Measurements from ENCODE around the gene PCAT6. TPM values are rescaled to one million over a fixed set of nuclear protein-coding genes. Genes with fewer than 3 reads are reported as not detected.
"Not testable (repeated sequence)": the region's sequence is repeated elsewhere in the genome, so short reads cannot be mapped to it uniquely, and the experiment has no call there.

Gene PCAT6
- total and polyA plus RNA-seq, 4 experiments from 2014 or later: 1.0 TPM; not detected in 3

- no peaks in the 10 kb centered on the region for H3K36me3 ChIP-seq (ENCODE audit: insufficient read depth, low read length)
- no peaks in the 10 kb centered on the region for H3K9me3 ChIP-seq (ENCODE audit: control insufficient read depth in 1 of 2, low read length in 2 of 2)
- H3K27ac ChIP-seq (ENCODE audit: low read depth, low read length): no peak overlapping the region
- no peak overlapping the region for H3K4me3 ChIP-seq (ENCODE audit: low read length in 2 of 2)
- Mint-ChIP-seq H3K36me3 (peaks cover 0 to 6% of the 10 kb centered on the region in 2 donors), H3K27me3 (no peaks in the 10 kb centered on the region), H3K9me3 (no peaks in the 10 kb centered on the region), H3K4me3 (peak overlapping the region in 7 of 8 donors; percentile 39 to 97 (median 94)), H3K4me1 (peaks cover 17 to 35% (median 26%) of the 10 kb centered on the region in 4 donors), H3K27ac (peak overlapping the region in 3 of 7 donors; percentile 27 to 77 (median 69))
- CTCF ChIA-PET (ENCODE audit: partially characterized antibody): interaction anchor here (0.9 kb wide), 1 partner anchor 75 kb away, joined by 5 read pairs; no protein-coding TSS in a partner anchor
- intact Hi-C loops (cut with micrococcal nuclease): no loop called here
- H3K4me1 ChIP-seq (ENCODE audit: insufficient read depth, low read length): peaks cover 24% of the 10 kb centered on the region
- POLR2A ChIA-PET (ENCODE audit: partially characterized antibody): interaction anchor here (1.8 kb wide), 1 partner anchor 76 kb away, joined by 4 read pairs; the partner anchor contains the start of gene RABIF
- no peaks in the 10 kb centered on the region for H3K27me3 ChIP-seq (ENCODE audit: insufficient read depth, low read length)
- no peak for DNase-seq
Observed at GRCh38 chr1:202812176-202813026, 1.6 kb downstream of the PCAT6 start.

GRCh38 chr1:202815120-202815519, 4.4 kb downstream of the PCAT6 start:
- CTCF ChIA-PET (ENCODE audit: partially characterized antibody): no interaction called here
- H3K9me3 ChIP-seq (ENCODE audit: control insufficient read depth in 1 of 2, low read length in 2 of 2): no peaks in the 10 kb centered on the region
- intact Hi-C loops (cut with micrococcal nuclease): no loop called here
- POLR2A ChIA-PET (ENCODE audit: partially characterized antibody): interaction anchor here (0.9 kb wide), 1 partner anchor 9 kb away, joined by 3 read pairs; no protein-coding TSS in a partner anchor
- no peaks in the 10 kb centered on the region for H3K27me3 ChIP-seq (ENCODE audit: insufficient read depth, low read length)
- H3K4me3 Mint-ChIP-seq: no peak overlapping the region
- no peaks in the 10 kb centered on the region for H3K36me3 ChIP-seq (ENCODE audit: insufficient read depth, low read length)
- H3K4me3 ChIP-seq (ENCODE audit: low read length in 2 of 2): no peak overlapping the region
- no peak overlapping the region for H3K27ac ChIP-seq (ENCODE audit: low read depth, low read length)
- H3K4me1 ChIP-seq (ENCODE audit: insufficient read depth, low read length): peaks cover 11% of the 10 kb centered on the region
- no peak overlapping the region for H3K27ac Mint-ChIP-seq
- H3K36me3 Mint-ChIP-seq: peaks cover 0 to 4% of the 10 kb centered on the region in 2 donors
- peaks cover 5 to 17% (median 10%) of the 10 kb centered on the region in 4 donors for H3K4me1 Mint-ChIP-seq
- peaks cover 2 to 3% of the 10 kb centered on the region in 2 donors for H3K27me3 Mint-ChIP-seq
- no peaks in the 10 kb centered on the region for H3K9me3 Mint-ChIP-seq
- no peak for DNase-seq

GRCh38 chr1:202818819-202819218, 8.1 kb downstream of the PCAT6 start:
- no peak for DNase-seq
- ChIA-PET POLR2A (ENCODE audit: partially characterized antibody) (no interaction called here), CTCF (ENCODE audit: partially characterized antibody) (interaction anchor here (0.7 kb wide), 1 partner anchor 9 kb away, joined by 3 read pairs; no protein-coding TSS in a partner anchor)
- no peak overlapping the region for H3K27ac Mint-ChIP-seq
- no peaks in the 10 kb centered on the region for H3K9me3 ChIP-seq (ENCODE audit: control insufficient read depth in 1 of 2, low read length in 2 of 2)
- H3K36me3 ChIP-seq (ENCODE audit: insufficient read depth, low read length): no peaks in the 10 kb centered on the region
- intact Hi-C loops (cut with micrococcal nuclease): no loop called here
- no peaks in the 10 kb centered on the region for H3K9me3 Mint-ChIP-seq
- H3K27me3 Mint-ChIP-seq: peaks cover 2 to 4% of the 10 kb centered on the region in 2 donors
- H3K36me3 Mint-ChIP-seq: no peaks in the 10 kb centered on the region
- no peaks in the 10 kb centered on the region for H3K4me1 Mint-ChIP-seq
- no peak overlapping the region for H3K4me3 Mint-ChIP-seq
- H3K27me3 ChIP-seq (ENCODE audit: insufficient read depth, low read length): no peaks in the 10 kb centered on the region
- no peak overlapping the region for H3K27ac ChIP-seq (ENCODE audit: low read depth, low read length)
- no peaks in the 10 kb centered on the region for H3K4me1 ChIP-seq (ENCODE audit: insufficient read depth, low read length)
- no peak overlapping the region for H3K4me3 ChIP-seq (ENCODE audit: low read length in 2 of 2)

- DNase-seq: no peak
- H3K27ac Mint-ChIP-seq: no peak overlapping the region
- Histone ChIP-seq H3K4me1 (ENCODE audit: insufficient read depth, low read length) (no peaks in the 10 kb centered on the region), H3K4me3 (ENCODE audit: low read length in 2 of 2) (no peak overlapping the region), H3K27me3 (ENCODE audit: insufficient read depth, low read length) (no peaks in the 10 kb centered on the region), H3K9me3 (ENCODE audit: control insufficient read depth in 1 of 2, low read length in 2 of 2) (no peaks in the 10 kb centered on the region), H3K36me3 (ENCODE audit: insufficient read depth, low read length) (no peaks in the 10 kb centered on the region), H3K27ac (ENCODE audit: low read depth, low read length) (no peak overlapping the region)
- intact Hi-C loops (cut with micrococcal nuclease): no loop called here
- H3K9me3 Mint-ChIP-seq: no peaks in the 10 kb centered on the region
- H3K4me1 Mint-ChIP-seq: no peaks in the 10 kb centered on the region
- no peak overlapping the region for H3K4me3 Mint-ChIP-seq
- peaks cover 2 to 8% of the 10 kb centered on the region in 2 donors for H3K27me3 Mint-ChIP-seq
- H3K36me3 Mint-ChIP-seq: no peaks in the 10 kb centered on the region
- ChIA-PET CTCF (ENCODE audit: partially characterized antibody) (no interaction called here), POLR2A (ENCODE audit: partially characterized antibody) (no interaction called here)
Observed at GRCh38 chr1:202821467-202821866, 10.7 kb downstream of the PCAT6 start.

GRCh38 chr1:202825748-202826147, 15.0 kb downstream of the PCAT6 start:
- no peak overlapping the region for H3K4me3 ChIP-seq (ENCODE audit: low read length in 2 of 2)
- intact Hi-C loops (cut with micrococcal nuclease): no loop called here
- no peaks in the 10 kb centered on the region for H3K9me3 ChIP-seq (ENCODE audit: control insufficient read depth in 1 of 2, low read length in 2 of 2)
- DNase-seq: no peak
- peak overlapping the region in 1 of 8 donors; percentile 46 for H3K4me3 Mint-ChIP-seq
- H3K27ac Mint-ChIP-seq: peak overlapping the region in 1 of 7 donors; percentile 25
- peaks cover 0 to 5% of the 10 kb centered on the region in 2 donors for H3K27me3 Mint-ChIP-seq
- no peaks in the 10 kb centered on the region for H3K4me1 Mint-ChIP-seq
- H3K36me3 Mint-ChIP-seq: no peaks in the 10 kb centered on the region
- no peaks in the 10 kb centered on the region for H3K36me3 ChIP-seq (ENCODE audit: insufficient read depth, low read length)
- CTCF ChIA-PET (ENCODE audit: partially characterized antibody): no interaction called here
- POLR2A ChIA-PET (ENCODE audit: partially characterized antibody): no interaction called here
- no peaks in the 10 kb centered on the region for H3K4me1 ChIP-seq (ENCODE audit: insufficient read depth, low read length)
- no peaks in the 10 kb centered on the region for H3K27me3 ChIP-seq (ENCODE audit: insufficient read depth, low read length)
- no peak overlapping the region for H3K27ac ChIP-seq (ENCODE audit: low read depth, low read length)
- no peaks in the 10 kb centered on the region for H3K9me3 Mint-ChIP-seq

GRCh38 chr1:202829223-202829622, 18.5 kb downstream of the PCAT6 start:
- H3K9me3 ChIP-seq (ENCODE audit: control insufficient read depth in 1 of 2, low read length in 2 of 2); H3K4me1 Mint-ChIP-seq; DNase-seq; H3K27ac ChIP-seq (ENCODE audit: low read depth, low read length); H3K27me3 Mint-ChIP-seq; H3K36me3 Mint-ChIP-seq; intact Hi-C loops (cut with micrococcal nuclease); H3K9me3 Mint-ChIP-seq; H3K27me3 ChIP-seq (ENCODE audit: insufficient read depth, low read length); H3K4me3 Mint-ChIP-seq; H3K4me1 ChIP-seq (ENCODE audit: insufficient read depth, low read length); H3K36me3 ChIP-seq (ENCODE audit: insufficient read depth, low read length); H3K4me3 ChIP-seq (ENCODE audit: low read length in 2 of 2); CTCF ChIA-PET (ENCODE audit: partially characterized antibody); POLR2A ChIA-PET (ENCODE audit: partially characterized antibody); H3K27ac Mint-ChIP-seq: not testable (repeated sequence)

- peaks cover 24% of the 10 kb centered on the region for H3K4me1 ChIP-seq (ENCODE audit: insufficient read depth, low read length)
- ChIA-PET POLR2A (ENCODE audit: partially characterized antibody) (no interaction called here), CTCF (ENCODE audit: partially characterized antibody) (no interaction called here)
- no peak overlapping the region for H3K4me3 ChIP-seq (ENCODE audit: low read length in 2 of 2)
- H3K27ac Mint-ChIP-seq: peak overlapping the region in 1 of 7 donors; percentile 12
- no peaks in the 10 kb centered on the region for H3K36me3 ChIP-seq (ENCODE audit: insufficient read depth, low read length)
- peaks cover 17 to 28% (median 24%) of the 10 kb centered on the region in 4 donors for H3K4me1 Mint-ChIP-seq
- no peaks in the 10 kb centered on the region for H3K9me3 ChIP-seq (ENCODE audit: control insufficient read depth in 1 of 2, low read length in 2 of 2)
- no peaks in the 10 kb centered on the region for H3K27me3 ChIP-seq (ENCODE audit: insufficient read depth, low read length)
- intact Hi-C loops (cut with micrococcal nuclease): no loop called here
- H3K36me3 Mint-ChIP-seq: no peaks in the 10 kb centered on the region
- no peak for DNase-seq
- peaks cover 0 to 1% (median 0%) of the 10 kb centered on the region in 8 donors for H3K9me3 Mint-ChIP-seq
- peak overlapping the region in 1 of 8 donors; percentile 10 for H3K4me3 Mint-ChIP-seq
- no peak overlapping the region for H3K27ac ChIP-seq (ENCODE audit: low read depth, low read length)
- no peaks in the 10 kb centered on the region for H3K27me3 Mint-ChIP-seq
Observed at GRCh38 chr1:202831906-202832305, 21.2 kb downstream of the PCAT6 start.

Measured in CD4-positive, alpha-beta memory T cell (primary cell).